WI38 (cell line): ENCODE measurements around the gene NMRAL1.

Experiments
- H3K4me3 ChIP-seq: 2 replicates; pipeline ENCODE4 v1.5.1; 2011; ENCODE audit warnings: low read depth, mild to moderate bottlenecking, control low read depth, low read length
- CTCF ChIP-seq: IDR thresholded peaks from 2 replicates; pipeline ENCODE4 v1.5.1; 2012; ENCODE audit warnings: low read depth, mild to moderate bottlenecking, control low read depth, low read length

Gene NMRAL1

DNA sequence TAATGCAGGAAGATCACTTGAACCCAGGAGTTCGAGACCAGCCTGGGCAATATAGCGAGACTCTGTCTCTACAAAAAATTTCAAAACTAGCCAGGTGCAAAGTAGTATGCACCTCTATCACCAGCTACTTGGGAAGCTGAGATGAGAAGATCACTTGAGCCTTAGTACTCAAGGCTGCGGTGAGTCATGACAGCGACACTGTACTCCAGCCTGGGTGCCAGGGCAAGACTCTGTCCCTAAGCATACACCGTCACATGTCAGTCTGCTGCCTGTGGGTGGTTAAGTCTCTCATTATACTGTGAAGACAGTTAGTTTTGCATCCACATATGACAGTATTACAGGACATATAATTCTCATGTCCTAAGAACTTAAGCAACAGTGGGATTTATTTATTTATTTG, 21.8 kb downstream of the NMRAL1 start:
- H3K4me3 ChIP-seq: no peak overlapping the region
- no peak for TF ChIP-seq CTCF

- H3K4me3 ChIP-seq: no peak overlapping the region
- no peak for TF ChIP-seq CTCF
Measured at GRCh38 chr16:4450931-4451519, 23.4 kb downstream of the NMRAL1 start.

GRCh38 chr16:4450430-4450829, 24.0 kb downstream of the NMRAL1 start:
- H3K4me3 ChIP-seq: no peak overlapping the region
- TF ChIP-seq CTCF: no peak

- TF ChIP-seq CTCF: no peak
- no peak overlapping the region for H3K4me3 ChIP-seq
Measured at GRCh38 chr16:4443986-4444385, 30.4 kb downstream of the NMRAL1 start.

DNA sequence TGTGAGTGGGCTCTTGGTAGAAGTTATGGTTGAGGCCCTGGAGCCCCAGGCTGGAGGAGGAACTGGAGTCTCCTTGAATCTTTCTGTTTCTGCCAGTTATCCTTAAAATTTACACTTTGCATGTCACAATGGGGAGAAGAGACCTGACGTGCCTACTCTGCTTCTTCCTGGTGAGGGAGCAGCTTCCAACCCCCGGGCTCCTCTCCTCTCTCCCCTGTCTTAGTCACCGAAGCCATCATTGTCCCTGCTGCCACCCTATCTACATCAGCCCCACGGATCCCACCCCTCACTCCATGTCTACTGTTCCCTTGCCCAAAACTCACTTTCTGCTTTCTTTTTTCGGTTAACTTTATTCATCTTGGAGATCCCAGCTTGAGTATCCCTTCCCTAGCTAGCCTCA, 31.2 kb downstream of the NMRAL1 start:
- no peak overlapping the region for H3K4me3 ChIP-seq
- TF ChIP-seq CTCF: no peak

GRCh38 chr16:4442371-4442770, 32.1 kb downstream of the NMRAL1 start:
- TF ChIP-seq CTCF: no peak
- no peak overlapping the region for H3K4me3 ChIP-seq

- no peak overlapping the region for H3K4me3 ChIP-seq
- no peak for TF ChIP-seq CTCF
Measured at GRCh38 chr16:4437366-4437765, 37.1 kb downstream of the NMRAL1 start.
